Tibial artery (tissue), 4 donors: ENCODE results near the gene UBE2B.

Source experiments
- DNase-seq, 2 donors: peaks; one replicate each; pipeline ENCODE4 v3.0.0-alpha.2; 2019
- H3K27ac ChIP-seq, 2 donors: fragments of 200-600 bp; sonication (generic) in 1 of 2; 1 replicate in 1 of 2; 2 replicates in 1 of 2; pipeline ENCODE4 v1.5.1; 2018 to 2019; ENCODE audit warnings: mild to moderate bottlenecking in 1 of 2
- H3K27me3 ChIP-seq, 2 donors: fragments of 200-600 bp; sonication (generic) in 1 of 2; one replicate each; pipeline versions ENCODE4 v1.5.1 to v1.6.0; 2016 to 2019
- H3K36me3 ChIP-seq, 3 donors: fragments of 200-600 bp; sonication (generic) in 2 of 3; one replicate each; pipeline ENCODE4 v1.5.1; 2016 to 2019; ENCODE audit warnings: mild to moderate bottlenecking in 2 of 3
- H3K4me1 ChIP-seq, 4 donors: fragments of 200-600 bp; sonication (generic) in 2 of 4; 1 replicate in 3 of 4; 2 replicates in 1 of 4; pipeline ENCODE4 v1.5.1; 2016 to 2019
- H3K4me3 ChIP-seq, 2 donors: fragments of 200-600 bp; sonication (generic) in 1 of 2; 1 replicate in 1 of 2; 2 replicates in 1 of 2; pipeline ENCODE4 v1.5.1; 2018 to 2019; ENCODE audit warnings: mild to moderate bottlenecking in 2 of 2
- H3K9me3 ChIP-seq, 3 donors: fragments of 200-600 bp; sonication (generic) in 1 of 3; one replicate each; pipeline ENCODE4 v1.5.1; 2016 to 2019
- CTCF ChIP-seq, 2 experiments: fragments of 200-600 bp in 1 of 2; fragments of 450-650 bp in 1 of 2; IDR thresholded peaks; one replicate each; pipeline ENCODE4 v1.5.1; 2017 to 2019; ENCODE audit warnings: antibody characterized with exemption in 2 of 2, mild to moderate bottlenecking in 1 of 2, moderate library complexity in 1 of 2
- intact Hi-C: fragments of 100-400 bp; cut with DNase I; formaldehyde crosslinking; loops from one replicate; pipeline ENCODE4 v1.15.0; 2023; ENCODE audit warnings: low total_unique reads

UBE2B gene

GRCh38 chr5:134423376-134423775 is 52.0 kb downstream of the UBE2B start:
- TF ChIP-seq CTCF (IDR thresholded peaks at IDR 0.05) = no peak
- H3K27me3 ChIP-seq = peaks cover 0 to 6% of the 10 kb centered on the region in 2 donors
- H3K27ac ChIP-seq = no peak overlapping the region
- DNase-seq = no peak
- H3K4me1 ChIP-seq = peaks cover 0 to 4% (median 0%) of the 10 kb centered on the region in 4 donors
- peaks cover 0 to 7% (median 4%) of the 10 kb centered on the region in 3 donors for H3K9me3 ChIP-seq
- no peaks in the 10 kb centered on the region for H3K36me3 ChIP-seq
- no peak overlapping the region for H3K4me3 ChIP-seq
- intact Hi-C loops = no loop called here

- Histone ChIP-seq H3K27ac (no peak overlapping the region), H3K4me1 (peaks cover 0 to 4% (median 0%) of the 10 kb centered on the region in 4 donors), H3K9me3 (no peaks in the 10 kb centered on the region), H3K36me3 (no peaks in the 10 kb centered on the region), H3K27me3 (peaks cover 0 to 10% of the 10 kb centered on the region in 2 donors), H3K4me3 (no peak overlapping the region)
- no peak for DNase-seq
- TF ChIP-seq CTCF (IDR thresholded peaks at IDR 0.05) = no peak
- intact Hi-C loops = no loop called here
These were observed 55.0 kb downstream of the UBE2B start for GRCh38 chr5:134426361-134426760.

GRCh38 chr5:134427540-134428041 is 56.2 kb downstream of the UBE2B start:
- no peak for DNase-seq
- Histone ChIP-seq H3K9me3 (no peaks in the 10 kb centered on the region), H3K27ac (no peak overlapping the region), H3K4me1 (peaks cover 0 to 4% (median 0%) of the 10 kb centered on the region in 4 donors), H3K36me3 (no peaks in the 10 kb centered on the region), H3K4me3 (no peak overlapping the region), H3K27me3 (peaks cover 0 to 10% of the 10 kb centered on the region in 2 donors)
- intact Hi-C loops = no loop called here
- no peak for TF ChIP-seq CTCF (IDR thresholded peaks at IDR 0.05)

GRCh38 chr5:134430001-134430569 is 58.7 kb downstream of the UBE2B start:
- TF ChIP-seq CTCF (IDR thresholded peaks at IDR 0.05) = no peak
- no peak overlapping the region for H3K27ac ChIP-seq
- H3K27me3 ChIP-seq = peaks cover 0 to 10% of the 10 kb centered on the region in 2 donors
- peaks cover 0 to 4% (median 0%) of the 10 kb centered on the region in 4 donors for H3K4me1 ChIP-seq
- H3K36me3 ChIP-seq = no peaks in the 10 kb centered on the region
- H3K9me3 ChIP-seq = no peaks in the 10 kb centered on the region
- no peak overlapping the region for H3K4me3 ChIP-seq
- intact Hi-C loops = no loop called here
- no peak for DNase-seq

- Histone ChIP-seq H3K36me3 (no peaks in the 10 kb centered on the region), H3K4me3 (no peak overlapping the region), H3K4me1 (peaks cover 0 to 12% (median 6%) of the 10 kb centered on the region in 4 donors), H3K27me3 (peaks cover 0 to 5% of the 10 kb centered on the region in 2 donors), H3K9me3 (no peaks in the 10 kb centered on the region), H3K27ac (no peak overlapping the region)
- intact Hi-C loops = no loop called here
- no peak for TF ChIP-seq CTCF (IDR thresholded peaks at IDR 0.05)
- DNase-seq = no peak
These were observed 60.8 kb downstream of the UBE2B start for GRCh38 chr5:134432174-134432573.
